Measurements from ENCODE around the gene DOCK4.

DOCK4 gene

DNA sequence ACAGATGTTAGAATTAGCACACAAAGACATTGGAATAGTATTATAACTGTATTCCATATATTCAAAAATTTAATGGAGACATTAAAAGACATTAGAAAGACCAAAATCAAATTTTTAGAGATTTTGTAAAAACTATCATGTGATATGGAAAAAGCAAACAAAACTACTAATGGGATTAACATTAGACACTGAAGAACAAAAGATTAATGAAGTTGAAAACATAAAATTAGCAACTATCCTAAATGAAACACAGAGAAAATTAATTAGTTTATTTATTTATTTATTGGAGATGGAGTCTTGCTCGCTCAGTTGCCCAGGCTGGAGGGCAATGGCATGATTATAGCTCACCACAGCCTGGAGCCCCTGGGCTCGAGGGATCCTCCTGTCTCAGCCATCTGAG lies 158.8 kb downstream of the DOCK4 start:
- no peak for DNase-seq

DNA sequence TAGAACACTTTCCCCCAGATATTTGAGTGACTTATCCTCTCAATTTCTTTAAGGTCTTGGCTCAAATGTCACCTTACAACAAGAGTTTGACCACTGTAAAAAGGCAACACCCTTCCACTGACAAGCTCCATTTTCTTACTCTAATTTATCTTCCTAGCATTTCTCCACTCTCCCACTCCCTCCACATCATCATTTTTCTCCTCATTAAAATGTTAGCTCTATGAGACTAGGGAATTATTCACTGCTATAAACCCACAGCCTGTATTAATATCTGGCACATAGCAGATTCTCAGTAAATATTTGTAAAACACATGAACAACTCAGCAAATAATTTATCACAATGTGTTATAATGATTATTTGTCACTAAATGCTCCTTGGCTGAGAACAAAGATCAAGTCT lies 161.0 kb downstream of the DOCK4 start:
- DNase-seq = no peak

- no peak for DNase-seq
Observed at GRCh38 chr7:112042631-112043030, 163.6 kb downstream of the DOCK4 start.

GRCh38 chr7:112038353-112038752 lies 167.8 kb downstream of the DOCK4 start:
- no peak for DNase-seq

- no peak for DNase-seq
Observed at GRCh38 chr7:112036071-112036470, 170.1 kb downstream of the DOCK4 start.

DNA sequence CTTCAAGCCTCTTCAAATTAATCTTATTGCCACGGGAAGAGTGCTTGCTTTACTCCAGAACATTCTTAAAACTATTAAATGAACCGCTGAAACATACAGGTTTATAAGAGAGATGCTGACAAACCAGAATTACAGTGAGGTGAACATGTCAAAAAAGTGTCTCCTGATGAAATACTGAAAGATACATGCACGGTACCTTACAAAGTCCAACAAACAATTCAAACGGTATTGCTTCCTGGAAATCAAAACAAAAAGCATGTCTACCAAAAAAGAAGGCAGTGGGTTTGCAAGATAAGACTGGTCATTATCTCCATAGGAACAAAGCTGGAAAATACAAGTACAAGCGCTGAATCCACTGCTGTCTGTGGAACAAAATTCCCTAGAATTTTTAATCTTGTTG lies 174.5 kb downstream of the DOCK4 start:
- DNase-seq = no peak

DNA sequence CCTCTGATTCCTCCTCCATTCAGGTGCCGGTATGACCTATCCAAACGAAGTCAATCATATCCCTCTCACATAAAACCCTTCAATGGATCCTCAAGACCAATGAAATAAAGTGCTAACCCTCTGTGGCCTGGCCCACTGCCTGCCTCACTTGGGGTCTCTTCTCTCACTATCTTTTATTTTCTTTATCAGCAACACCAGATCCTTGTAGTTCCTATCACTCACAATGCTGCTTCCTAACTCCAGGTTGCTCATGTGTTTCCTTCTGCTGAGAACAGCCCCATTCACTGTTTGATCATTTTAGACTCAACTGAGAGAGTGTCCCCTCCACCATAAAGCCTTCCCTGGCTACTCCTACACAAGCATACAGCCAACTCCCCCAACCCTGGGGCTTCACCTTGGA lies 180.6 kb downstream of the DOCK4 start:
- no peak for DNase-seq

GRCh38 chr7:112023786-112024185 lies 182.4 kb downstream of the DOCK4 start:
- no peak for DNase-seq

GRCh38 chr7:112023282-112023681 lies 182.9 kb downstream of the DOCK4 start:
- DNase-seq = no peak

- DNase-seq = no peak
Observed at GRCh38 chr7:112022128-112022527, 184.1 kb downstream of the DOCK4 start.

DNA sequence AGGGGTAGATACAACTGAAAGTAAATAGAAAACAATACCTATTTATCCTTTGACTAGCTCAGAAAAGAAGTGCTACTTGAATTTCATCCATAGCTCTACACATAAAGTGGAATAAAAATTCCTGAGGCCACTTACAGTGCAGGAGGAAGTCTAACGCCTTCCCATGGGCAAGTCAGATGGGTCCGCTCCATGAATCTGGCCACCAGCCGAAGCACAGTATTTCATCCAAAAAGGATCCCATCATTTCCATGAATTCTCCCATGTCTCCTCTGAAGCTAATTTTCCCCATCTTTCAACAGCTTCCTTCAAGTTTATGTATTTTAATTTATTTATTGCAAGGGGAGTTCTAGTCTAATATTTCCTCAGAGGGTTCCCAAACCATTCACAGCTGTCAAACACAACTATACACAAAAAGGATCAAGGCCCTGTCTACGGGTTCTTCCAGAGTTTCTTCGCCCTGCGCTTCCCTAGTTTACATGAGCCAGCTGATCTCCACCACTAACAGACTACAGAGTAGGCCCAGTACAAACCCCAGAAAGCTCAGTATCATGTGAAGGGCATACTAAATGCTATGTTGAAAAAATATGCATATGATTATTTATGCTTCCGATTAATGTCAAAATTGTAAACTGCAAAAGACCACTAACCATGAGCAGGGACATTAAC lies 184.7 kb downstream of the DOCK4 start:
- no peak for DNase-seq

- DNase-seq = no peak
Observed at GRCh38 chr7:112020800-112021199, 185.4 kb downstream of the DOCK4 start.

GRCh38 chr7:112019932-112020331 lies 186.3 kb downstream of the DOCK4 start:
- no peak for DNase-seq

GRCh38 chr7:112018305-112019030 lies 187.7 kb downstream of the DOCK4 start:
- no peak for DNase-seq

DNA sequence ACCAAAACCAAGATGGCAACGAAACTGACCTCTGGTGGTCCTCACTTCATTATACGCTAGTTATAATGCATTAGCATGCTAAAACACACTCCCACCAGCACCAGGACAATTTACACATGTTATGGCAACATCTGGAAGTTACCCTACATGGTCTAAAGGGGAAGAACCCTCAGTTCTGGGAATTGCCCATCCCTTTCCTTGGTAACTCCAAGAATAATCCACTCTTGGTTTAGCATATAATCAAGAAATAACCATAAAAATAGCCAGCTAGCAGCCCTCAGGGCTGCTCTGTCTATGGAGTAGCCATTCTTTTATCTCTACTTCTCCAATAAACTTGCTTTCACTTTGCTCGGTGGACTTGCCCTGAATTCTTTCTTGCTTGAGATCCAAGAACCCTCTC lies 191.1 kb downstream of the DOCK4 start:
- no peak for DNase-seq

GRCh38 chr7:112014347-112014746 lies 191.9 kb downstream of the DOCK4 start:
- DNase-seq = no peak

DNA sequence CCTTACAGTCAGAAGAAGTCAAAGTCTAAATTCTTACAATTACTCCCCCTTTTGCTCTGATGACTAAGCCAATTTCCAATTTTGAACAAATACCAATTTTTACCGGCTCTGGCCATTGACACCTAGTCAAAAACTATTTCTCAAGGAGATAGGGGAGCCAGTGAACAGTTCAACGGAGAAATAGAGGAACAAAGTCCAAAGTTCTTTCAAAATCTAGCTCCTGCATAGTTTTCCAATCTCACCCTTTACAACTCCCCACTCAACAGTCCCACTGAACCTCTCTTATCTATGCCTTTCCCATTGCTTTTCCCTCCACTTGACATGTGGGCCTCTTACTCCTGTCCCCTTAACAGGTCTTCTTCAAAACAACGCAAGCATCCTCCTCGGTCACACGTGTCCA lies 192.9 kb downstream of the DOCK4 start:
- DNase-seq = no peak

GRCh38 chr7:112012242-112012641 lies 194.0 kb downstream of the DOCK4 start:
- DNase-seq = no peak

- DNase-seq = no peak
Observed at GRCh38 chr7:112010994-112011393, 195.2 kb downstream of the DOCK4 start.

- no peak for DNase-seq
Observed at GRCh38 chr7:112010109-112010508, 196.1 kb downstream of the DOCK4 start.

DNA sequence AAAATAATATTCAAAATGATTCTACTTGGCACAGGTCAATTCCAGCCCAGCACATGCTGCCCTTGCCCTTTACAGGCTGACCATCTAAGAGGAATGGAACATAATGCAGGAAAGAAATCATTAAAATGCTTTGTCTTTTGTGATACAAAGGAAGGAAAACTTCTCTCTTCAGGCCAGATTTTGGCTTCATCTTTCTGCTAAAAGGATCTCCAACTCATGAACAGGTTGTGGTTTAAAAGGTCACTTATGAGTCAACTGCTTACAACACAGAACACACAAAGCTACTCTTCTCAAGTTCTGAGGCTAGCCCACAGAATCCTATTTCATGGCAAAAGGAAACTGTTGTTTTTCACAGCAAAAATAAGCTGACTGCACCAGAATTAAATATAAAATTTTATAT lies 197.1 kb downstream of the DOCK4 start:
- DNase-seq = no peak

- DNase-seq = no peak
Observed at GRCh38 chr7:112007185-112007584, 199.0 kb downstream of the DOCK4 start.

GRCh38 chr7:112006071-112006470 lies 200.1 kb downstream of the DOCK4 start:
- DNase-seq = no peak

DNA sequence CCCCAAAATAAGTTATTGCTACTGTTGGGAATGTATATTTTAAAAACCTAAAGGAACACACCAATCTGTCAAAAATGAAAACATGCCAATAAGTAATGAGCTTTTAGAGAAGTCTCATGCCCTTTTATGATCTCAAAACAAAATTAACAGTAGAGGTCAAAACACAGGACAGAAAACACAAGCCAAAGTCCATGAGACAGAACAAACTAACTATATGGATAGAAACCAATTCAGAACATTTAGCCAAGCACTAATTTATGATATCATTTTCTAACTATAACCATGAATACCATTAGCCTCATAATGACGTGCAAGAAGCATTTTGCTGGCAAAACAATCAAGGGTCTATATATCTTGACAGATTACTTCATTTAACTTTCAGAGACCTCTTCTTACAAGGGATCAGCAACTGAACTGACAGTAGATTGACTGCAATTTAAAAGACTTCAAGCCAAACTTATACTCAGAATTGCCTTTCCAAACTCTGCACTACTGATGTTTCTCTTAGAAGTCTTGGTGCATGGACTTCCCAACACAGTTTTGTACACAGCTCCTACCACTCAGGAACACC lies 200.9 kb downstream of the DOCK4 start:
- no peak for DNase-seq
